ENCODE results near the gene SAT1. TPM values are rescaled to one million over a fixed set of nuclear protein-coding genes. Genes with fewer than 3 reads are reported as not detected.
A peak's percentile ranks its signal among the peaks of the same experiment; 100 is the strongest.

Gene SAT1
- total RNA-seq, 1 experiment from 2014 or later = 448 TPM

DNA sequence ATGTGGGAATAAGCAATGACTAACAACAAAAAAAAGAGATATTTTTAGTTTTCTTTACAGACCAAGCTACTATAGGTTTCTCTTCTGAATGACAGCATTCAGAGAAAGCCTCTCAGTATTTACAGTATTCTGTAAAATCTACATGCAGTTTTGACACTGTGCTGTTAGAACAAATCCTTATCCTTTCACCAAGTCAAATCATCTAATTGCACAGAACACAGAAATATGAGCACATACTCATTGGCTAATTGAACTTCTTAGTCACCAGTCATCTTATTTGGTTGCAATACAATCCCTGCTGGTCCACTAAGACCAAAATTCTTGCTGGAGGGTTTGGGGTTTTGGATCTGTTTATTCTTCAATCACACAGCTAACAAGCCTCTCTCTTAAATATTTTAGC, 45.6 kb upstream of the SAT1 start:
- Histone ChIP-seq H3K9me2 (replicated peaks; ENCODE audit: low read length) (no peaks in the 10 kb centered on the region), H3F3A (ENCODE audit: low read length, unreplicated experiment) (no peaks in the 10 kb centered on the region), H3K36me3 (ENCODE audit: low read depth, low read length) (peaks cover 18% of the 10 kb centered on the region), H3K27ac (ENCODE audit: low read length) (no peak overlapping the region), H3K9ac (ENCODE audit: low read length) (no peak overlapping the region), H3K4me1 (ENCODE audit: insufficient read depth, low read length) (peaks cover 11% of the 10 kb centered on the region), H4K20me1 (ENCODE audit: low read length) (peaks cover 13% of the 10 kb centered on the region; the same call in 1 of the 2 replicates), H3K9me3 (ENCODE audit: low read length) (no peaks in the 10 kb centered on the region), H3K27me3 (ENCODE audit: low read length) (no peaks in the 10 kb centered on the region), H3K4me2 (ENCODE audit: low read length) (no peak overlapping the region), H2AFZ (ENCODE audit: low read length) (no peak overlapping the region), H3K4me3 (ENCODE audit: low read length) (no peak overlapping the region), H3K79me2 (ENCODE audit: low read length) (peaks cover 79% of the 10 kb centered on the region)
- DNase-seq (no peak), ATAC-seq (no peak)
- TF ChIP-seq EZH2 (IDR thresholded peaks at IDR 0.05; ENCODE audit: low read length, unreplicated experiment) = no peak
- TF ChIP-seq EZH2phosphoT487 (IDR thresholded peaks at IDR 0.05; ENCODE audit: borderline replicate concordance, low read length) = no peak
- TF ChIP-seq, protein P1, sequence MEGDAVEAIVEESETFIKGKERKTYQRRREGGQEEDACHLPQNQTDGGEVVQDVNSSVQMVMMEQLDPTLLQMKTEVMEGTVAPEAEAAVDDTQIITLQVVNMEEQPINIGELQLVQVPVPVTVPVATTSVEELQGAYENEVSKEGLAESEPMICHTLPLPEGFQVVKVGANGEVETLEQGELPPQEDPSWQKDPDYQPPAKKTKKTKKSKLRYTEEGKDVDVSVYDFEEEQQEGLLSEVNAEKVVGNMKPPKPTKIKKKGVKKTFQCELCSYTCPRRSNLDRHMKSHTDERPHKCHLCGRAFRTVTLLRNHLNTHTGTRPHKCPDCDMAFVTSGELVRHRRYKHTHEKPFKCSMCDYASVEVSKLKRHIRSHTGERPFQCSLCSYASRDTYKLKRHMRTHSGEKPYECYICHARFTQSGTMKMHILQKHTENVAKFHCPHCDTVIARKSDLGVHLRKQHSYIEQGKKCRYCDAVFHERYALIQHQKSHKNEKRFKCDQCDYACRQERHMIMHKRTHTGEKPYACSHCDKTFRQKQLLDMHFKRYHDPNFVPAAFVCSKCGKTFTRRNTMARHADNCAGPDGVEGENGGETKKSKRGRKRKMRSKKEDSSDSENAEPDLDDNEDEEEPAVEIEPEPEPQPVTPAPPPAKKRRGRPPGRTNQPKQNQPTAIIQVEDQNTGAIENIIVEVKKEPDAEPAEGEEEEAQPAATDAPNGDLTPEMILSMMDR (conservative IDR thresholded peaks at IDR 0.05; ENCODE audit: low read depth, low read length) = no peak
- ChIA-PET POLR2A (ENCODE audit: unreplicated experiment) (no interaction called here), CTCF (no interaction called here)
- BruUV-seq (replicated peaks) = no TSS peak
- intact Hi-C loops (cut with micrococcal nuclease) = no loop called here

DNA sequence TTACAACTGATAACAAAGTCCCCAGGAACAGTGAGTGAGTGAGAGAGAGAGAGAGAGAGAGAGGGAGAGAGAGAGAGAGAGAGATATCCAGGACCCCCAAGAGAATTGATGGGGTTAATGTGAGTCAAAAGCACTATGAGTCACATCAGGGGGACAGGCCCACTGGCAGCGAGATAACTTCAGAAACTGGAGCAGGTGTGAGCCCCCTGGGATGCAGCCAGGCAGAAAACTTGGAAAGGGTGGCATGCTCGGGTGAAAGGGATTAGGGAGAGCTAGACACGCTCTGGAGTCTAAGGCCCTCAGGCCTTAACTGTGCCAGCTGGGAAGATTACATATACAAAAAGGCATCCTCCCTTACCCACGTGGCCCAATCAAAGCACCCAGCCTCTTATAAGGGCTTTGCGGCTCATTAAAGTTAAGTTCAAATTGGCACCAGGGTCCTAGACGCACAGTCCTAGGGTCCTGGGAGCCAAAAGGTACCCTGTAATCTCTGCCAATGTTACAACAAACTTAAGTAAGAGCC, 40.7 kb upstream of the SAT1 start:
- H3K79me2 ChIP-seq (ENCODE audit: low read length) = peaks cover 58% of the 10 kb centered on the region
- H3K9me2 ChIP-seq (replicated peaks; ENCODE audit: low read length) = no peaks in the 10 kb centered on the region
- peak overlapping the region; percentile 85 for H3K4me2 ChIP-seq (ENCODE audit: low read length)
- H3F3A ChIP-seq (ENCODE audit: low read length, unreplicated experiment) = no peaks in the 10 kb centered on the region
- peak overlapping the region; percentile 69 for H2AFZ ChIP-seq (ENCODE audit: low read length)
- no peaks in the 10 kb centered on the region for H3K27me3 ChIP-seq (ENCODE audit: low read length)
- peaks cover 9% of the 10 kb centered on the region; the same call in 1 of the 2 replicates for H4K20me1 ChIP-seq (ENCODE audit: low read length)
- BruUV-seq (replicated peaks) = no TSS peak
- H3K4me1 ChIP-seq (ENCODE audit: insufficient read depth, low read length) = peaks cover 11% of the 10 kb centered on the region
- TF ChIP-seq, protein P1 (conservative IDR thresholded peaks at IDR 0.05; ENCODE audit: low read depth, low read length) = no peak
- no peak for TF ChIP-seq EZH2phosphoT487 (IDR thresholded peaks at IDR 0.05; ENCODE audit: borderline replicate concordance, low read length)
- peak overlapping the region; percentile 96 for H3K9ac ChIP-seq (ENCODE audit: low read length)
- peak; percentile 42 for ATAC-seq
- peak overlapping the region; percentile 96 for H3K4me3 ChIP-seq (ENCODE audit: low read length)
- peak; percentile 64 for DNase-seq
- intact Hi-C loops (cut with micrococcal nuclease) = loop anchor here (2.0 kb wide), 2 partner anchors 37 to 161 kb away; no protein-coding TSS in a partner anchor
- H3K9me3 ChIP-seq (ENCODE audit: low read length) = no peaks in the 10 kb centered on the region
- CTCF ChIA-PET = interaction anchor here (0.5 to 0.6 kb wide), 2 partner anchors 10 to 1096 kb away, joined by 3 read pairs; no protein-coding TSS in a partner anchor
- H3K27ac ChIP-seq (ENCODE audit: low read length) = peak overlapping the region; percentile 92
- H3K36me3 ChIP-seq (ENCODE audit: low read depth, low read length) = no peaks in the 10 kb centered on the region
- POLR2A ChIA-PET (ENCODE audit: unreplicated experiment) = interaction anchor here (0.7 to 1.1 kb wide), 3 partner anchors 39 to 1287 kb away, joined by 3 to 5 read pairs (median 3); no protein-coding TSS in a partner anchor

All from PC-3 (cell line).